Left lung (tissue), 10 donors: ENCODE results near the gene SPEF2. TPM values are rescaled to one million over a fixed set of nuclear protein-coding genes. Genes with fewer than 3 reads are reported as not detected.

Experiments
- ATAC-seq: fragments of 200-7000 bp; cut with Tn5 transposase; one replicate; pipeline ENCODE4 v1.9.1; 2020; ENCODE audit warnings: moderate library complexity
- DNase-seq, 4 donors: peaks; one replicate each; pipeline ENCODE4 v3.0.0-alpha.2; 2013 to 2020
- H3K27ac ChIP-seq, 2 donors: fragments of 200-600 bp; sonication (generic) in 1 of 2; one replicate each; pipeline versions ENCODE4 v1.5.0 to v1.8.0; 2020 to 2021
- H3K27me3 ChIP-seq, 2 donors: fragments of 200-600 bp; sonication (generic) in 1 of 2; one replicate each; pipeline versions ENCODE4 v1.5.0 to v1.8.0; 2020 to 2021
- H3K36me3 ChIP-seq, 2 donors: fragments of 200-600 bp; sonication (generic) in 1 of 2; one replicate each; pipeline versions ENCODE4 v1.5.0 to v1.8.0; 2020 to 2021
- H3K4me1 ChIP-seq, 2 donors: fragments of 200-600 bp; one replicate each; pipeline ENCODE4 v1.8.0; 2021
- H3K4me3 ChIP-seq, 2 donors: fragments of 200-600 bp; sonication (generic) in 1 of 2; one replicate each; pipeline versions ENCODE4 v1.5.0 to v1.8.0; 2020 to 2021; ENCODE audit warnings: mild to moderate bottlenecking in 1 of 2
- H3K9me3 ChIP-seq, 2 donors: fragments of 200-600 bp; sonication (generic) in 1 of 2; one replicate each; pipeline versions ENCODE4 v1.5.0 to v1.8.0; 2020 to 2021
- CTCF ChIP-seq, 2 donors: fragments of 200-600 bp; sonication (generic) in 1 of 2; IDR thresholded peaks; one replicate each; pipeline versions ENCODE4 v1.5.0 to v1.8.0; 2021; ENCODE audit warnings: antibody characterized with exemption in 2 of 2
- intact Hi-C, 2 donors: fragments of 100-400 bp; cut with DNase I; formaldehyde crosslinking; loops; one replicate each; pipeline versions ENCODE4 v1.11.2 to v1.14.2; 2022
- polyA plus RNA-seq, 6 donors: library from polyadenylated mRNA; unstranded; fragments of 120-200 nt; gene quantifications; one replicate each; pipeline ENCODE4 v1.2.1, GENCODE V29; 2013; ENCODE audit not compliant: insufficient read length in 6 of 6
- total RNA-seq, 2 donors: library from RNA; stranded (reverse); fragmentation: NEBNext Ultra II Directional; extraction: Animal tissue kit (Norgen Biotek cat#: 25700); gene quantifications; one replicate each; pipeline ENCODE4 v1.2.1, GENCODE V29; 2021
- donor health status: DM: no; HTN: yes; CAD: no.
- donor health status: DM: no; HTN: no; CAD: no.

Gene SPEF2
- total and polyA plus RNA-seq, 8 donors, result 5.8 to 51.5 (median 43.0) TPM

DNA sequence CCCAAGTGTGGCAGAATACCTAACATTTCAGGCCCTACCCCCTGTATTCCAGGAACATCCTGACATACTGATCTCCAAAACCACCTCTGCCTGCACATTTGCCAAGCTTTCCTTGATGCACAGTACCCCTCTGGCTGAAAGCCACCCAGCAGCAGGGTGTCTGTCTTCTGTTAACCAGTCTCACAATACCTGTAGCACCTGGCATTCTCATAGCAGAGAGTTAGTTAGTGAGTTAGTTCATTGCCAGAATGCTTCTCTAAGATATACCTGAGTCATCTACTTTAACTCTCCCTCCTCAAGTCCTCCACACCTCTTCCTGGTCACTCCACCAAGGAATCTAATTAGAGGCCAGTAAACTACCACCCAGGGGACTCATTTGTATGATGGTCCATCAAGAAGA lies 192.9 kb downstream of the SPEF2 start:
- Histone ChIP-seq H3K4me1 (no peaks in the 10 kb centered on the region), H3K4me3 (no peak overlapping the region), H3K27me3 (no peaks in the 10 kb centered on the region), H3K9me3 (no peaks in the 10 kb centered on the region), H3K27ac (no peak overlapping the region), H3K36me3 (no peaks in the 10 kb centered on the region)
- ATAC-seq, result no peak
- no peak for DNase-seq
- intact Hi-C loops, result no loop called here
- no peak for TF ChIP-seq CTCF (IDR thresholded peaks at IDR 0.05)

GRCh38 chr5:35811108-35811741 lies 193.6 kb downstream of the SPEF2 start:
- no peak for ATAC-seq
- DNase-seq, result no peak
- Histone ChIP-seq H3K4me1 (no peaks in the 10 kb centered on the region), H3K4me3 (no peak overlapping the region), H3K27me3 (no peaks in the 10 kb centered on the region), H3K36me3 (no peaks in the 10 kb centered on the region), H3K27ac (no peak overlapping the region), H3K9me3 (no peaks in the 10 kb centered on the region)
- TF ChIP-seq CTCF (IDR thresholded peaks at IDR 0.05), result no peak
- intact Hi-C loops, result no loop called here

DNA sequence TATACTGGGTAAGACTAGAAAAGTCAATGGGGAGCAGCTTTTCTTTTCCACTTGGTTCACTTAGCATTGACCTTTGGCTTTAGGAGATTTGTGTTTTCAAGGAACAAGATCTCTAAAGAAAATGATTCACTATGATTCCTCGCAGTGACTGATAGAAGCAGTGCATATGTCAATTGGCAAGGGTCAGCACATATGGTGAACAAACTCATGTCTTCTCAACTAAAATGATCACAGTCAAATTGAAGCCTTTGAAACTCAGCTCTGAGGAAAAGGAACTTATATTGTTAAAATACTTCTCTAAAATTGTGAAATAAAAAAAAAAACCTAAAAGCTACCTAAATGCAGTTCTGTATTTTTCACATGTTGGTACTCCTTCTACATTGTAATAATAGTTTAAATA lies 195.9 kb downstream of the SPEF2 start:
- H3K4me3 ChIP-seq, result no peak overlapping the region
- no peak overlapping the region for H3K27ac ChIP-seq
- no peaks in the 10 kb centered on the region for H3K4me1 ChIP-seq
- H3K36me3 ChIP-seq, result no peaks in the 10 kb centered on the region
- no peak for TF ChIP-seq CTCF (IDR thresholded peaks at IDR 0.05)
- no peaks in the 10 kb centered on the region for H3K9me3 ChIP-seq
- DNase-seq (no peak), ATAC-seq (no peak)
- intact Hi-C loops, result no loop called here
- no peaks in the 10 kb centered on the region for H3K27me3 ChIP-seq

- peak; percentile 84 for ATAC-seq
- Histone ChIP-seq H3K9me3 (no peaks in the 10 kb centered on the region), H3K27ac (no peak overlapping the region), H3K4me1 (peaks cover 0 to 3% of the 10 kb centered on the region in 2 donors), H3K4me3 (no peak overlapping the region), H3K36me3 (no peaks in the 10 kb centered on the region), H3K27me3 (no peaks in the 10 kb centered on the region)
- intact Hi-C loops, result no loop called here
- DNase-seq, result no peak
- peak; percentile 36 to 60 for TF ChIP-seq CTCF (IDR thresholded peaks at IDR 0.05)
These were observed 197.7 kb downstream of the SPEF2 start for GRCh38 chr5:35815089-35815936.

- DNase-seq (no peak), ATAC-seq (no peak)
- no peak overlapping the region for H3K27ac ChIP-seq
- no peaks in the 10 kb centered on the region for H3K9me3 ChIP-seq
- H3K27me3 ChIP-seq, result no peaks in the 10 kb centered on the region
- no peak for TF ChIP-seq CTCF (IDR thresholded peaks at IDR 0.05)
- H3K4me3 ChIP-seq, result no peak overlapping the region
- H3K4me1 ChIP-seq, result peaks cover 0 to 13% of the 10 kb centered on the region in 2 donors
- H3K36me3 ChIP-seq, result no peaks in the 10 kb centered on the region
- intact Hi-C loops, result no loop called here
These were observed 199.3 kb downstream of the SPEF2 start for GRCh38 chr5:35816881-35817521.
